GM13976 (cell line): ENCODE data around the gene BAG1.

Source experiments
- DNase-seq: peaks from one replicate; pipeline ENCODE4 v3.0.0; 2012; ENCODE audit warnings: low spot score
- in situ Hi-C: fragments of 300-500 bp; cut with MboI; formaldehyde crosslinking; loops from one replicate; pipeline ENCODE4 v1.12.0; 2022; ENCODE audit warnings: low sequenced_read_pairs, mixed read lengths, inconsistent platforms; ENCODE audit not compliant: unreplicated experiment
- TF ChIP-seq, protein P1 (sequence below): IDR thresholded peaks from 2 replicates; pipeline ENCODE4 v1.5.1; 2012; ENCODE audit warnings: borderline replicate concordance, mild to moderate bottlenecking; ENCODE audit not compliant: insufficient read depth; ENCODE audit errors: extremely low read depth, missing control alignments, control extremely low read depth

The BAG1 gene

DNA sequence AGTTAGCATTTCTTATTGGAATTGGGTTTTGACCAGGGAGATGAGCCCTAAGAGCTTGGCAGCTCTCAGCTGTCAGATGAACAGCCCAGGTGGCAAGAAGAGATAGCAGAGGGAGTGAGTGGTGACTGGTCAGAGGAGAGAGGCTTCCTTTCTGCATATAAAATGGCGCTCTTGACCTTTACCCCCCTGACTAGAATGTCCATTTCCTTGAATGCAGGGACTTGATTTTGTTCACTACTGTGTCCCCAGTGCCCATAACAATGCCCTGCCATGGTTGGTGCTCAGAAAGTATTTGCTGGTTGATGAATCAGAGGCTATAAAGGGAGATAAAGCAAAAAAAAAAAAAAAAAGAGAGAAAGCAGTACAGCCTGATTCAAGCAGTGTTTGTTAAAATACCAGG is 7.6 kb upstream of the BAG1 start:
- TF ChIP-seq, protein P1, sequence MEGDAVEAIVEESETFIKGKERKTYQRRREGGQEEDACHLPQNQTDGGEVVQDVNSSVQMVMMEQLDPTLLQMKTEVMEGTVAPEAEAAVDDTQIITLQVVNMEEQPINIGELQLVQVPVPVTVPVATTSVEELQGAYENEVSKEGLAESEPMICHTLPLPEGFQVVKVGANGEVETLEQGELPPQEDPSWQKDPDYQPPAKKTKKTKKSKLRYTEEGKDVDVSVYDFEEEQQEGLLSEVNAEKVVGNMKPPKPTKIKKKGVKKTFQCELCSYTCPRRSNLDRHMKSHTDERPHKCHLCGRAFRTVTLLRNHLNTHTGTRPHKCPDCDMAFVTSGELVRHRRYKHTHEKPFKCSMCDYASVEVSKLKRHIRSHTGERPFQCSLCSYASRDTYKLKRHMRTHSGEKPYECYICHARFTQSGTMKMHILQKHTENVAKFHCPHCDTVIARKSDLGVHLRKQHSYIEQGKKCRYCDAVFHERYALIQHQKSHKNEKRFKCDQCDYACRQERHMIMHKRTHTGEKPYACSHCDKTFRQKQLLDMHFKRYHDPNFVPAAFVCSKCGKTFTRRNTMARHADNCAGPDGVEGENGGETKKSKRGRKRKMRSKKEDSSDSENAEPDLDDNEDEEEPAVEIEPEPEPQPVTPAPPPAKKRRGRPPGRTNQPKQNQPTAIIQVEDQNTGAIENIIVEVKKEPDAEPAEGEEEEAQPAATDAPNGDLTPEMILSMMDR: no peak
- in situ Hi-C loops: no loop called here
- DNase-seq: no peak

DNA sequence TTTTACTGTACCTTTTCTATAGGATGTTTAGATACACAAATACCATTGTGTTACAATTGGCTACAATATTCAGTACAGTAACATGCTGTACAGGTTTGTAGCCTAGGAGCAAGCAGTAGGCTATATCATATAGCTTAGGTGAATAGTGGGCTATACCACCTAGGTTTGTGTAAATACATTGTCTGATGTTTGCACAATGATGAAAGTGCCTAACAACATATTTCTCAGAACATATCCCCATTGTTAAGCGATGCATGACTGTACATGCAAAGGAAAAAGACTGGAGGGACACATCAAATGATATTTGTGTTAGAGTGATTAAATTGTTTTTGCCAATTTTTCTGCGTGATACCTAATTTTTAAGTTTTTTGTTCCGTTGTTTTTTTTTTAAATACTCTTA is 5.6 kb upstream of the BAG1 start:
- DNase-seq: no peak
- in situ Hi-C loops: no loop called here
- TF ChIP-seq, protein P1: no peak

DNA sequence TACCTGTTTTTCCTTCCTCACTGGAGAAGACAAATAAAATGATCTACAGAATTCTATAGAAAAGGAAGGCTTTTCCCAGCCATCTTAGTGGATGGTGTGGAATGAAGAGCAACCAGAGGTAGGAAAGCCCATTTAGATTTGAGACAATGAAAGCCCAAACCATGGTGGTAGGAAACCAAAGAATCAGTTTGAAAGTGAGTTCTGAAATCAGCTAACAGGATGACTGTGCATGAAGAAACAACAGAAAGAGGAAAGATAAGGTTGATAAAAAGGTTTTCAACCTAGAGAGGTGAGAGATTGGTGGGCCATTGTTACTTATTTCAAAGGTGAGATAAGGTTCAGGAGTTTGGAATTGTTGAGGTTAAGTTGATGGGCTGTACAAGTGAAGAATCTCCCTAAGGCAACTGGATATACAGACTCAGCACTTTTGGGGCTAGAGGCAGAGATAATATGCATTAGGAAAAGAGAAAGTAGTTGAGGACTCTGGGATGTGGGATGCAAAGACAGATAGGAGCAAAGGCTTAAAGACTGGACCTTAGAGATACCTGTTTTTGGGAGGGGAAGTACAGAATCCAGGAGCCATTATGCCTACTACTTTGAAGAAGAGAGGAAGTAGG is 2.8 kb upstream of the BAG1 start:
- TF ChIP-seq, protein P1: no peak
- in situ Hi-C loops: no loop called here
- no peak for DNase-seq

DNA sequence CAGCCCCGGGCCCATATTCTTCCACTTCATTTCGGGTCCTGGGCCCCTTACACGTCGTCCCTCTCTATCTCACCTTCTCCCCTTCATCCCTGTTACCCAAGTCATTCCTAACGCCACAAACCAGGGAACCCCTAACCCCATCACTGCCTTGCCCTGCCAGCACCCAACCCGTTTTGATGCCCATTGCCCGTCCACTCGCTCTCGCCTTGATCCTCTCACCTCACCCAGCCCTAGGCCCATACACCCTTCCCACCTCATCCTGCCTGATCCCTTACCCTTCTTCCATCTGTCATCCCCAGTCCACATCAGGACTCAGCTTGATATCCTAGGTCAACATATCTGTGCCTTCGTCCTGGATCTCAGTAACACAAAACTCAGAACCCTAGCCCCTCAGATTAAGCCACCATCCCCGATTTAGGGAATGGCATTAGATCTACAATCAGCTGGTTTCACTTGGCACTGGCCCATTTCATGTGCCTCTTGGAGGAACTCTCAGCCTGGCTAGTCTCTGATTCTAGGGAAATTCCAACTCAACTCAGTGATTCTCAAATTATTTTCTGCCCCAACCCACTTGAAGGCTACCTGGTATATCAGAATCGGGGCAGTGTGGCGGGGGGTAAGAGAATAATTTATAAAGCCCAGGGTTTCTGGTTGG is 830 bp upstream of the BAG1 start:
- TF ChIP-seq, protein P1: no peak
- in situ Hi-C loops: no loop called here
- no peak for DNase-seq

DNA sequence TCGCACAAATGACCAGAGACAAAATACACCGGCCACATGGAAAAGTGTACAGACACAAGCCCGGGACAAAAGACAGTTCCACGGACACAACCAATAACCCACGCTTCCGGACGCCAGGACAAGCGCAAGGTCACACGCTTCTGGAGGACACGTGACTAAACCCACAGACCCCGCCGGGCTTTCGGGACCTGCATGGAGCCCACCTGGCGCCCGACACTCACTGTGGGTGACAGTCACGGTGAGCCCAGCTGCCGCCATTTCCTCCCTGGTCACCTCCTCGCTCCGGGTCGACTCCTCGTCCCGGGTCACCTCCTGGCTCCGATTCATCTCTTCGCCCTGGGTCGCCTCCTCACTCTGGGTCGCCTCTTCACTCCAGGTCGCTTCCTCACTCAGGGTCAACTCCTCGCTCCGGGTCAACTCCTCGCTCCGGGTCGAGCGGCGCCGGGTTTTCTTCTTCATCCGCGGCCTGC is 470 bp downstream of the BAG1 start:
- in situ Hi-C loops: no loop called here
- DNase-seq: peak; percentile 55
- TF ChIP-seq, protein P1: no peak

DNA sequence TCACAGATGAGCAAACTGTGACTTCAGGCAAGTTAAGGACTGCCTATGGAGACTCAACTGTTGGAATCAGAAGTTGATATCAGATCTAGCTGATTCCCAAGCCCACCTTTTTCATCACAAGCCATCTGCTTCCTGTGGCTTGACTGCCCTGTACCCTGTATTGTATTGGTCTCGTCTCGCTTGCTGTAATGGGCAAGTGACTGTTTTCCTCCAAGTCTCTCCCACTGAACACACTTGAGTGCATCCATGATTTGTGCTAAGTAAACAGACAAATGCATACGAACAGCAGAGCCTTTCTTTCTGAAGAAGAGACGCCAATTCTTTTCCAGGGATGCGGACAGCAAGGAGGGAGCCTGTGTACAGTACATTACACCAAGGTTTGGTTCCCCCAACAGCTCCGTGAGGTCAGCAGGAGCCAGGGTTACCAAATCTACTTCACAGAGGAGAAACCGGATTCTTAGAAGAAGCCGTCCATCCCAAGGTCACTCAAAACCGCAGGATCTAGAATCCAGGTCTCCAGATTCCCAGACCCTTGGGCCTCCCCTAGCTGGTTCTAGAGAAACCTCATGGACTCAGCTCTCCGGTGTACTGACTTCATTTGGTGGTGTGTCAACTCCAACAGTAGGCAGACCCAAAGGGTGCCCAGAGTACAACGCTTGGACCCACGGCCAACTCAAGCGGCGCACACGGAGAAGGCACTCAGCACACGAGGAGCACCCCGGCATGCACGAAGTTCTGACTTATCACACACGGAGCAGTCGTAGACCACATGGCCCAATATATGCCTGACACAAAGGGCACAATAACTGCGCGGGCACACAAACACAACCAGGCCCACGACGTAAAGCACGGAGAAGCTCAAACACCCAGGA is 1.1 kb downstream of the BAG1 start:
- TF ChIP-seq, protein P1: no peak
- in situ Hi-C loops: no loop called here
- no peak for DNase-seq
